GM12873 (cell line): ENCODE results near the gene IPPK.

Experiments
- TF ChIP-seq, protein P1 (sequence below): IDR thresholded peaks from 2 replicates; pipeline ENCODE4 v1.5.1; 2012; ENCODE audit warnings: low read depth, mild to moderate bottlenecking, moderate library complexity, low read length, control low read depth; ENCODE audit not compliant: insufficient read depth; ENCODE audit errors: missing control alignments

IPPK gene

DNA sequence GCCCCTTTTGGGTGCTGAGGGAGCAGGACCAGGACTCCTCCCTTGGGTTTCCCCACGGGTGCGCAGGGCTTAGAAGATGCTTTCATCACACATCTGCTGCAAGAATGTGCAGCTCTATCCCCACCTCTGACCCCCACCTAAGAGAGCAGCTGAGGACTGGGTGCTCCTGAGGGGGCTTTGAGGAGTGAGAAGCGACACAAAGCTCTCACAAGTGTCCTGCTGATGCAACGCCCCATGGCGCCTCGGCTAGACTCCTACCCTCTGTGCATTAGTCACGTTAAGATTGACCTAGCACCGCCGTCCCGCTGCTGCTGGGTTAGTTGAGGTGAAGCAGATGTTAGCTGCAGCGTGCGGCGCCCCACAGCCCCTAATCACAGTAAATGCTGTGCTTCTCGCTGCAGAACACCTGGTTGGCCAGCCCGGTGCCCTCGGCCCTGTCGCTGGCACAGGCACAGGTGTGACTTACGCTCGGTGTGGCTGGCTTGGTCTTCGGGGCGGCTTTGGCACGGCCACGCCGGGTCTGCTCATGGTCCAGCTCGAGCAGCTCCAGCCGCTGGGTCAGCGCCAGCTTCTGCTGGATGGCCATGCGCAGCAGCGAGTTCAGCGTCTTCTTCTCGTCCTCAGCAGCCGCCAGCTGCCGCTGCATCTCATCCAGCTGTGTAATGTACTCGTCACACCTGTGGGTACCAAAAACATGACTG is 45.0 kb upstream of the IPPK start:
- TF ChIP-seq, protein P1, sequence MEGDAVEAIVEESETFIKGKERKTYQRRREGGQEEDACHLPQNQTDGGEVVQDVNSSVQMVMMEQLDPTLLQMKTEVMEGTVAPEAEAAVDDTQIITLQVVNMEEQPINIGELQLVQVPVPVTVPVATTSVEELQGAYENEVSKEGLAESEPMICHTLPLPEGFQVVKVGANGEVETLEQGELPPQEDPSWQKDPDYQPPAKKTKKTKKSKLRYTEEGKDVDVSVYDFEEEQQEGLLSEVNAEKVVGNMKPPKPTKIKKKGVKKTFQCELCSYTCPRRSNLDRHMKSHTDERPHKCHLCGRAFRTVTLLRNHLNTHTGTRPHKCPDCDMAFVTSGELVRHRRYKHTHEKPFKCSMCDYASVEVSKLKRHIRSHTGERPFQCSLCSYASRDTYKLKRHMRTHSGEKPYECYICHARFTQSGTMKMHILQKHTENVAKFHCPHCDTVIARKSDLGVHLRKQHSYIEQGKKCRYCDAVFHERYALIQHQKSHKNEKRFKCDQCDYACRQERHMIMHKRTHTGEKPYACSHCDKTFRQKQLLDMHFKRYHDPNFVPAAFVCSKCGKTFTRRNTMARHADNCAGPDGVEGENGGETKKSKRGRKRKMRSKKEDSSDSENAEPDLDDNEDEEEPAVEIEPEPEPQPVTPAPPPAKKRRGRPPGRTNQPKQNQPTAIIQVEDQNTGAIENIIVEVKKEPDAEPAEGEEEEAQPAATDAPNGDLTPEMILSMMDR: no peak

DNA sequence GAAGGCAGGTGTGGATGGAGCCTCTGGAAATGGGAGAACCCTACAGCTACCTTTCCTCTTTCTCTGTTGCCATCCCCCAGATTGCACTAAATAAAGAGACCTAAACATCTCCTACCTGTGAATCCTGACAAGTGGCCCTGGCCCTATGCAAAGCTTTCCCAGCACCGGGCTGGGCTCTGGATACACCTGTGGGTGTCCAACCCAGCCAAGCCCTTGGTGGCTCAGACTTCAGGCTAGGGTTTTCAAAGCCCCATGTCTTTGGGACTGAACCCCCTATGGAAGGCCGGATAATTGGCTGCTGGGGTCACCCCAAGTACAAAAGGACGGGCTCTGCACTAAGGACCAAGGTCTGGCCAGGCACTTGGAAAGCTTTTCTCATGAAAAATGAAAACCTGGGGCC is 44.1 kb upstream of the IPPK start:
- TF ChIP-seq, protein P1: no peak

DNA sequence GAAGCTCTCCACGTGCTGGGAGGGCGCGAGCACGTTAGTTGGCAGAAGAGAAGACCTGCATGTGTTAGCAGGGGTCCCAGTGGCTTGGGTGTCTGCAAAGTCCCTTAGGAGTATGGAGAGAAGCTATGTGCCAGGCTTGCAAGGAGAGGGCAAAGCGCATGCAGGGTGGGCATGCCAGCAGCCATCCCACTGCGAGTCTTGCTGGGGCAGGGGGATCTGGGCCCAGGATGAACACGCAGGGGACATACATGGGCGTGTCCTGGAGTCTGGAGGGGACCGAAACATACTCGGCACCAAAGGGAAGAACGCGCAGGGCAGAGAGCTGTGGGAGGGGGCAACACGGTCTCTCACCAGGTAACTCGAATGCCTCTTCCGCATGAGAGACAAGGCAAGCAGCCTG is 43.6 kb upstream of the IPPK start:
- TF ChIP-seq, protein P1: no peak

DNA sequence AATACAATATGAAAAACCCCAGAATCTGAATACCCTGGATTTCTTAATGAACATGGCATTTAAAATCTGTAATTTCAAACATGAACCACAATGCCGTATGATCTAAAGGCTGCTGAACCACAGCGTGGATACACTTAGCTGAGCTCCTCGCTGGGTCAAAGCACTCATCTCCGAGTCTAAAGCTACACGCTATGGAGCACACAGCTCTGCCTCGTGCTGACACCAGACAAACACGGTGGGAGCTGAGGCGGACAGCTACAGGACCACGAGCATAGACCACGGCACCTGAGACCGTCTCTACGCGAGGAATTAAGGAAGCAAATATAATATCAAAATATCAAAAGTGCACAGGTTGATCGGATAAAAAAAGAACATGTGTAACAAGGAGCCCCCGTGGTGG is 42.8 kb upstream of the IPPK start:
- TF ChIP-seq, protein P1: no peak

DNA sequence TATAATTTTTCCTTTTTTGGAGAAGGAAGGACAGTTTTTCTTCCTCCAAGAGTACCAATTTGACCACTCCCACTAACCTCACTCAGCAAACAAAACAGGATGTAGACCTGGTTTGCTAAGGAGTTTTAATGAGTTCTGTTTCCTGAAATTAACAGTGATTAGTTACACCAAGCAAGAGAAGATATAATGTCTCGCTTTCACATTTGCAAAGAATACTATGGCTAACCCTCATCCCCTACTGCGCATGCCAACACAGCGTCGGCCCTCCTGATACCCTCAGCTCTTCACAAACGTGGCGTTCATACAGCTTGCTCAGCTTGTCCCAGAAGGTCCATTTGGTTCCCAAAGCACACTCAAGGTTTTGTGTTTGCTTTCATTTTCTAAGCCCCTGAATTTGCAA is 41.9 kb upstream of the IPPK start:
- TF ChIP-seq, protein P1: no peak

DNA sequence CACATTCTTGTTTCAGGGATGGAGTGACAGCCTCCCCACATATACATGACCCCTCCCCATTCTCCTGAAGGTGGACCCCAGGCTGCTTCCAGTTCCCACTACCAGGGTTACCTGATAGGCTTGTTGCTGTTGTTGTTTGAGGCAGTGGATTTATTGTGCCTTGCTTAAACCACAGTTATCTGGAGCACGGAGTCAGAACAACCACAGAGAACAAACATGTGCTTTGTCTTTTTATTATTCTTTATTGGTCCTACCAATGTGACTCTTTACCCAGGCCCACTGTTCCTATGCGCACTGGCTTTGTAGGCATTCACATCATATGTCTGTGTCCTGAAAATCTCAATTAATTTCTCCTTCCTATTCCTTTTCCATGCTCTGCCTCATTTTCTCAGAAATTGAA is 41.2 kb upstream of the IPPK start:
- TF ChIP-seq, protein P1: no peak

DNA sequence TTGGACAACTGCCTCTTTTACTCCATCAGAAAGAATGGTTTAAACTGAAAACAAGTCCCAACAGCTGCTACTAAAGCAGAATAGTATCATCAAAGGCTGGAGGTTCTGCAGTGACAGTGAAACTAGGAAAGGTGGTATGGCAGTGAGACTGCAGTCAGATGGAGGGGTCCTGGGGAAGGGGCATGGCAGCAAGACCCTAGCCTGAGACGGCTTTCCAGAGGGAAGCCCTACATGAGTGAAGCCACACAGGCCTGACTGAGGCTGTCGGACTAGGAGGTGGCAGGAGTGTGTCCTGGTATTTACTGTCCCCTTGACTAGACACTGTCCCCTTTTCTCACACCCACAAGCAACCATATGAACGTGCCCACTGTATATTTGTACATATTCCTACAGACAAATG is 40.4 kb upstream of the IPPK start:
- TF ChIP-seq, protein P1: no peak
